Aorta (tissue), 5 donors: ENCODE measurements around the gene MAP2K3. TPM values are rescaled to one million over a fixed set of nuclear protein-coding genes. Genes with fewer than 3 reads are reported as not detected.
A peak's percentile ranks its signal among the peaks of the same experiment; 100 is the strongest.
"Not testable (repeated sequence)": the region's sequence is repeated elsewhere in the genome, so short reads cannot be mapped to it uniquely, and the experiment has no call there.

Experiments used
- ATAC-seq: fragments of 200-7000 bp; cut with Tn5 transposase; one replicate; pipeline ENCODE4 v1.9.1; 2022; ENCODE audit warnings: moderate library complexity; ENCODE audit not compliant: low FRiP score
- DNase-seq, 2 donors: peaks; one replicate each; pipeline ENCODE4 v3.0.0-alpha.2; 2020
- H3K27ac ChIP-seq, 2 donors: one replicate each; pipeline ENCODE4 v1.5.1; 2013; ENCODE audit warnings: low read length in 2 of 2, mild to moderate bottlenecking in 2 of 2, moderate library complexity in 2 of 2, control low read depth in 1 of 2, inconsistent platforms in 1 of 2, low read depth in 1 of 2
- H3K27me3 ChIP-seq, 2 donors: one replicate each; pipeline ENCODE4 v1.6.1; 2013; ENCODE audit warnings: control low read depth in 1 of 2, low read length in 1 of 2, mild to moderate bottlenecking in 1 of 2, moderate library complexity in 1 of 2; ENCODE audit not compliant: insufficient read depth in 2 of 2, control insufficient read depth in 1 of 2
- H3K36me3 ChIP-seq, 2 donors: one replicate each; pipeline ENCODE4 v1.6.1; 2013; ENCODE audit warnings: control low read depth in 1 of 2, low read length in 1 of 2, mild to moderate bottlenecking in 1 of 2; ENCODE audit not compliant: insufficient read depth in 2 of 2, control insufficient read depth in 1 of 2
- H3K4me1 ChIP-seq, 2 donors: one replicate each; pipeline ENCODE4 v1.6.1; 2013; ENCODE audit warnings: low read length in 2 of 2, control low read depth in 1 of 2, mild to moderate bottlenecking in 1 of 2, moderate library complexity in 1 of 2; ENCODE audit not compliant: insufficient read depth in 2 of 2, control insufficient read depth in 1 of 2
- H3K4me3 ChIP-seq, 2 donors: one replicate each; pipeline ENCODE4 v1.5.1; 2013; ENCODE audit warnings: low read length in 2 of 2, control low read depth in 1 of 2, mild to moderate bottlenecking in 1 of 2
- H3K9me3 ChIP-seq: one replicate; pipeline ENCODE4 v1.6.1; 2013; ENCODE audit warnings: mild to moderate bottlenecking, low read length; ENCODE audit not compliant: control insufficient read depth
- WGBS, 2 donors: extraction: QIAGEN DNeasy Blood & Tissue Kit; methylation state at CpG; one replicate each; pipeline ENCODE4 v1.1.7; 2013; 5-methylcytosine and 5-hydroxymethylcytosine counted together
- intact Hi-C, 2 donors: fragments of 100-400 bp; cut with DNase I; formaldehyde crosslinking; loops; one replicate each; pipeline versions ENCODE4 v1.14.2 to v1.15.0; 2022
- polyA plus RNA-seq, 2 donors: library from polyadenylated mRNA; stranded (reverse); fragments of 200-250 nt; gene quantifications; one replicate each; pipeline ENCODE4 v1.2.3, GENCODE V29; 2013
- total RNA-seq, 2 donors: library from RNA; stranded (reverse); fragmentation: NEBNext Ultra II Directional; extraction: Animal tissue kit (Norgen Biotek cat#: 25700); gene quantifications; one replicate each; pipeline ENCODE4 v1.2.1, GENCODE V29; 2021
- donor health status: healthy with polysubstance abuse.
- donor health status: Bipolar disorder and iron deficiency.
- donor health status: DM: no; HTN: no; CAD: no.
- donor health status: DM: no; HTN: no; CAD: no.
- donor health status: DM: yes; HTN: yes; CAD: no.

The MAP2K3 gene
- total and polyA plus RNA-seq, 4 donors: 21.8 to 82.6 (median 50.1) TPM

GRCh38 chr17:21319686-21320375, 35.3 kb downstream of the MAP2K3 start:
- not testable (repeated sequence) for ATAC-seq, H3K27me3 ChIP-seq, H3K4me1 ChIP-seq, H3K36me3 ChIP-seq, H3K4me3 ChIP-seq, H3K9me3 ChIP-seq, H3K27ac ChIP-seq
- peak; percentile 40 to 70 for DNase-seq
- intact Hi-C loops: loop anchor here in 1 of 2 donors (5.0 to 10.0 kb wide), 2 partner anchors 33 to 135 kb away; no protein-coding TSS in a partner anchor
- 74 to 81% methylated on average over 11 of the region's 11 CpGs for WGBS, 2 donors

DNA sequence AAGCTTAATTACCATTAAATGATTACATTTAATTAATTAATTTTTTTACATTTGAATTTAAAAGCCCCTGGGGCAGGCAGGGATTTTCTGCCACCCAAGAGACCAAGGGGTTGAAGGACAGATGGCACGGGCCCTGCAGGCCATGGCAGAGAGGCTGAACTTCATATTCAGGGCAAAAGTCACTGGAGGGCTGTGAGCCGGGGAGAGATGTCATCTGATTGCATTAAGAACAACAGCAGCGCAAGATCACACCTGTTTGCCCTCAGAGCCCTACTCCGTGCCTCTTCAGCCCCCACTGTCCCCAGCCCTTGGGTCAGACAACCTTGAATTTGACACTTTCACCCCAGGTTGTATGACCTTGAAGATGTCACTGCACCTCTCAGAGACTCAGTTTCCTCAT, 35.9 kb downstream of the MAP2K3 start:
- not testable (repeated sequence) for H3K4me1 ChIP-seq, H3K4me3 ChIP-seq, H3K27ac ChIP-seq, H3K9me3 ChIP-seq, H3K27me3 ChIP-seq, ATAC-seq, H3K36me3 ChIP-seq
- WGBS, 2 donors: 78 to 82% methylated on average over 4 of the region's 4 CpGs
- intact Hi-C loops: loop anchor here in 1 of 2 donors (5.0 kb wide), 1 partner anchor 33 kb away; no protein-coding TSS in a partner anchor
- peak; percentile 29 to 59 for DNase-seq

DNA sequence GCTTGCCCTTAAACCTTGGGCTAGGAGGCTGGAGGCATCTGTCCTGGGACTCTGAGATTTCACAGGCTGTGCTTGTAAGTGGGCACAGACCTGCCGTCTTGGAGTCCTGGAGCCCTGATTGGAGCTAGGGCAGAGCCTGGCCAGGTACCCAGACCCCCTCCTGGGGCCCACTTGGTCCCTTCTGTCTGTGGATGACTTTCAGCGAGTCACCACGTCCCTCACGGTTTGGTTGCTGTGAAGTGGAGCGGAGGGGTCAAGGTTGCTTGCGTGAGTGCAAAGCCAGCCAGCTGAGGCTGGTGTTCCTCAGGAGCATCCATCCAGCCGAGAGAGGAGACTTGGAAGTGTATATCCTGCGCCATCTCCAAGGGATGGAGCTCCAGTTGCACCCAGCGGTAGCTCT, 36.5 kb downstream of the MAP2K3 start:
- H3K27ac ChIP-seq, H3K4me1 ChIP-seq, ATAC-seq, H3K36me3 ChIP-seq, H3K9me3 ChIP-seq, H3K4me3 ChIP-seq, H3K27me3 ChIP-seq: not testable (repeated sequence)
- intact Hi-C loops: loop anchor here in 1 of 2 donors (5.0 kb wide), 1 partner anchor 34 kb away; no protein-coding TSS in a partner anchor
- WGBS, 2 donors: 83% methylated on average over 9 of the region's 9 CpGs
- peak; percentile 24 to 43 for DNase-seq

- peak; percentile 43 to 60 for DNase-seq
- not testable (repeated sequence) for H3K36me3 ChIP-seq, H3K9me3 ChIP-seq, ATAC-seq, H3K27me3 ChIP-seq, H3K27ac ChIP-seq, H3K4me1 ChIP-seq, H3K4me3 ChIP-seq
- 83 to 87% methylated on average over 9 of the region's 9 CpGs for WGBS, 2 donors
- intact Hi-C loops: loop anchor here in 1 of 2 donors (5.0 kb wide), 1 partner anchor 34 kb away; no protein-coding TSS in a partner anchor
These were observed 37.3 kb downstream of the MAP2K3 start for GRCh38 chr17:21321744-21322191.

DNA sequence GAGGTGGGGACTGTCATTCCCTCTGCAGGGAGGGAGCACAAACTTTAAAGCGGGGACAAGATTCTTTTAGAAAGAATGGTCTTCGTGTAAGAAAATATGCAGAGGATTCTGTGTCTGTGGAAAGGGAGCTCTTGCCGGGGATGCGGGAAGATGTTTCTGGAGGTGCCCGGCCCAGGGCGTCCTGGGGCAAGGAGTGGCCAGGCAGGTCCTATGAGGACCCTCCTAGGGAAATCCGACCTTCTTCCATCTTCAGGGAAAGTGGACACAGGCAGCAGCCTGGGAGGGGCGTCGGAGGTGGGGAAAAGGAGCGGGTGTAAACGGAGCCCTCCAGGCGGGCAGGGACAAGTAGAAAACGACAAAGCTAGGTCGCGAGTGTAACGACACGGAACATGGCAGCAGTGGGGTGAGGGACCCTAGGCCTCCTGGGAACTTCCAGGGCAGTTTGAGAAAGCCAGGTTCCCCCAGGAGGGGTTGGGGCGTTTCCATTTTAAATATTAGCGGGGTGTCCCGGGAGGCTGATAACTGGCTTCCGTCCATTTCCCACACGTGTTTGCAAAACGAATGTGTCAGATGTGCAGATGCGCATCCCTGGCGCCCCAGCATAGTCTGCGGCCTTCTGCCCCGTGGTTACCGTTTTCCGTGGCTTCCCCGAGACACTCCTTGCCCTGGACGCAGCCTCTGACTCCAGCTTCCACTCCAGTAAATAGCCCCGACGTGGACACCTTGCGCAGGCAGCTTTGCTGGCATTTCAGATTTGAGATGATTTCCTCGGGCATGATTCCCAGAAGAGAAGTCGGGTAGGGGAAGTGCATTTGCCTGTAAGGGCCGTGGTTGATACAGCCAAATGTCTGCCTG, 39.0 kb downstream of the MAP2K3 start:
- H3K27me3 ChIP-seq, H3K4me1 ChIP-seq, H3K36me3 ChIP-seq, H3K9me3 ChIP-seq, H3K4me3 ChIP-seq, H3K27ac ChIP-seq: not testable (repeated sequence)
- ATAC-seq (peak; percentile 30), DNase-seq (peak; percentile 36 to 76)
- intact Hi-C loops: loop anchor here in 1 of 2 donors (5.0 kb wide), 1 partner anchor 36 kb away; no protein-coding TSS in a partner anchor
- WGBS, 2 donors: 49 to 50% methylated on average over 33 of the region's 37 CpGs

DNA sequence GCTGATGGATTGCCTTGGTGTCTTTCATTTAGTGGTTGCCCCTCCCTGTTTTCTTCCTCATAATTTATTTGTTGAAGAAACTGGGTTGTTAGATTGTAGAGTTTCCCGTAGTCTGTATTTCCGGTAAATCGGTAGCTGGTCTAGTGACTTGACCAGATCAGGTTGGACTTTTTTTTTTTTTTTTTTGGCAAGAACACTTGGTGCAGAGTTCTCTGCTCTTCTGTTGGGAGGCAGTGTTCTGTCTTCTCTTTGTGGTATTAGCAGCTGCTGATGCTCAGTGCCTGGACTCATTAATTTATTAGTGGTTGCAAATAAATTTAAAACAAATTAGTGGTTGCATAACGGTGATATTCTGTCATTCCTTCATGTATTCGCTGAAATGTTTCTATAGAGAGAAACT, 40.2 kb downstream of the MAP2K3 start:
- not testable (repeated sequence) for ATAC-seq, H3K36me3 ChIP-seq, DNase-seq, H3K4me1 ChIP-seq, H3K27me3 ChIP-seq, H3K9me3 ChIP-seq, H3K27ac ChIP-seq, H3K4me3 ChIP-seq
- intact Hi-C loops: loop anchor here in 1 of 2 donors (5.0 kb wide), 1 partner anchor 37 kb away; no protein-coding TSS in a partner anchor
- WGBS, 2 donors: 80 to 85% methylated on average over 5 of the region's 5 CpGs

- DNase-seq, H3K36me3 ChIP-seq, ATAC-seq, H3K4me3 ChIP-seq, H3K27me3 ChIP-seq, H3K9me3 ChIP-seq, intact Hi-C loops, H3K27ac ChIP-seq, H3K4me1 ChIP-seq: not testable (repeated sequence)
- 78 to 83% methylated on average over 1 of the region's 1 CpG for WGBS, 2 donors
These were observed 43.4 kb downstream of the MAP2K3 start for GRCh38 chr17:21327921-21328320.

GRCh38 chr17:21328778-21329177, 44.3 kb downstream of the MAP2K3 start:
- 56 to 82% methylated on average over 2 of the region's 2 CpGs for WGBS, 2 donors
- H3K4me3 ChIP-seq, ATAC-seq, H3K4me1 ChIP-seq, H3K36me3 ChIP-seq, intact Hi-C loops, H3K9me3 ChIP-seq, DNase-seq, H3K27me3 ChIP-seq, H3K27ac ChIP-seq: not testable (repeated sequence)
